BJ (cell line): ENCODE data around the gene RAD9A. TPM values are rescaled to one million over a fixed set of nuclear protein-coding genes. Genes with fewer than 3 reads are reported as not detected.

ENCODE experiments used
- CTCF ChIA-PET: fragments of 350-600 bp; formaldehyde crosslinking; extraction: SDS; loops from one replicate; lab custom pipeline; 2021; ENCODE audit warnings: antibody characterized with exemption, inconsistent platforms; lab: Yijun Ruan, JAX
- POLR2A ChIA-PET: fragments of 300-600 bp; sonication (Branson Sonifier 250); formaldehyde crosslinking; extraction: SDS; loops from one replicate; lab custom pipeline; 2021; ENCODE audit warnings: antibody characterized with exemption; lab: Charles Lee
- DNase-seq: peaks from one replicate; pipeline ENCODE4 v3.0.0-alpha.2; 2011; ENCODE audit warnings: low read depth
- H3K27me3 ChIP-seq: 2 replicates; pipeline ENCODE4 v1.6.0; 2011; ENCODE audit warnings: low read length; ENCODE audit not compliant: control insufficient read depth, insufficient read depth
- H3K36me3 ChIP-seq: 2 replicates; pipeline ENCODE4 v1.5.1; 2011; ENCODE audit warnings: low read length; ENCODE audit not compliant: control insufficient read depth, insufficient read depth
- H3K4me3 ChIP-seq: 2 replicates; pipeline ENCODE4 v1.5.1; 2011; ENCODE audit warnings: low read depth, mild to moderate bottlenecking, control low read depth, low read length
- CTCF ChIP-seq: IDR thresholded peaks from 2 replicates; pipeline ENCODE4 v1.5.1; 2011; ENCODE audit warnings: low read depth, mild to moderate bottlenecking, control low read depth, inconsistent platforms, low read length, moderate library complexity; ENCODE audit not compliant: insufficient read depth
- polyA plus RNA-seq: library from polyadenylated mRNA; depleted of rRNA; stranded (reverse); fragments of >200 nt; gene quantifications from 2 replicates; pipeline ENCODE4 v1.2.3, GENCODE V29; 2011

The RAD9A gene
- polyA plus RNA-seq, 1 experiment, result 10.7 TPM

GRCh38 chr11:67375320-67376055, 16.3 kb upstream of the RAD9A start:
- H3K4me3 ChIP-seq, result no peak overlapping the region
- ChIA-PET CTCF (interaction anchor here (1.1 to 24.6 kb wide), 5 partner anchors 17 to 113 kb away, joined by 4 to 892 read pairs (median 10); partner anchors contain the start of genes GRK2, POLD4 and PPP1CA), POLR2A (interaction anchor here (0.6 to 0.7 kb wide), 2 partner anchors 22 to 180 kb away, joined by 12 to 13 read pairs; no protein-coding TSS in a partner anchor)
- TF ChIP-seq CTCF, result no peak
- no peaks in the 10 kb centered on the region for H3K27me3 ChIP-seq
- H3K36me3 ChIP-seq, result peaks cover 2% of the 10 kb centered on the region
- no peak for DNase-seq

- TF ChIP-seq CTCF, result no peak
These were observed 15.5 kb upstream of the RAD9A start for GRCh38 chr11:67376063-67376820.

GRCh38 chr11:67376873-67377808, 14.6 kb upstream of the RAD9A start:
- CTCF ChIA-PET, result interaction anchor here (0.6 to 24.6 kb wide), 7 partner anchors 12 to 127 kb away, joined by 3 to 892 read pairs (median 4); partner anchors contain the start of genes POLD4 and PPP1CA
- no peak for DNase-seq
- Histone ChIP-seq H3K27me3 (no peaks in the 10 kb centered on the region), H3K36me3 (no peaks in the 10 kb centered on the region), H3K4me3 (no peak overlapping the region)
- TF ChIP-seq CTCF, result no peak
- POLR2A ChIA-PET, result no interaction called here

More at GRCh38 chr11:67376063-67376820, 15.5 kb upstream of the RAD9A start:
- Histone ChIP-seq H3K36me3 (peaks cover 2% of the 10 kb centered on the region), H3K4me3 (no peak overlapping the region), H3K27me3 (no peaks in the 10 kb centered on the region)
- DNase-seq, result no peak
- POLR2A ChIA-PET, result interaction anchor here (0.6 kb wide), 1 partner anchor 1521 kb away, joined by 5 read pairs; no protein-coding TSS in a partner anchor
- CTCF ChIA-PET, result interaction anchor here (1.0 to 24.6 kb wide), 6 partner anchors 13 to 114 kb away, joined by 4 to 892 read pairs (median 8); partner anchors contain the start of genes GRK2, POLD4 and PPP1CA

GRCh38 chr11:67378544-67378943, 13.2 kb upstream of the RAD9A start:
- no peak for TF ChIP-seq CTCF

More at GRCh38 chr11:67378544-67378943, 13.2 kb upstream of the RAD9A start:
- DNase-seq, result no peak
- Histone ChIP-seq H3K36me3 (no peaks in the 10 kb centered on the region), H3K27me3 (no peaks in the 10 kb centered on the region), H3K4me3 (no peak overlapping the region)
- ChIA-PET CTCF (interaction anchor here (0.8 to 24.6 kb wide), 5 partner anchors 9 to 116 kb away, joined by 3 to 892 read pairs (median 49); partner anchors contain the start of gene POLD4), POLR2A (no interaction called here)
